Measurements from ENCODE around the gene ARID1B. TPM values are rescaled to one million over a fixed set of nuclear protein-coding genes. Genes with fewer than 3 reads are reported as not detected.

The ARID1B gene
- total RNA-seq, 1 experiment from 2014 or later: 24.2 TPM

DNA sequence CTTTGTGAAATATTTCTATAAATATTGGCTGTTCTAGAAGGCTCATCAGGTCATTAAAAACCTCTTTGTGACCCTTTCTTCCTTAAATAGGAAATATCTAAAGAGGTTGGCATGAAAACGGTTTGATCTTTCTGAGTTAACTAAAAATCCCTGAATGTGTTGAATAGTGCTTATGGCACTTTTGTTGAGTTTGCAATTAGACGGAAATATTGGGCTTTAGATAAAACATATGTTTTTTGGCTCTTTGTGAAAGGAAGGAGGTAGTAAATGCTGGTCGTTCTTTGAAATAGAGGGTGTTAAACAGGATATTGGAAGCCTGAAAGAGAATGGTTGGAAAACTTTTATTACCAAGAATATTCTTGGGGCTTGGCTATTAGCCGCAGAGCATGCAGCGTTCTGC is 163.0 kb downstream of the ARID1B start:
- H3K27me3 ChIP-seq (ENCODE audit: low read length): no peaks in the 10 kb centered on the region
- H3K4me1 ChIP-seq (ENCODE audit: insufficient read depth, low read length): peaks cover 6% of the 10 kb centered on the region; the same call in 1 of the 2 replicates
- ChIA-PET POLR2A (ENCODE audit: unreplicated experiment) (no interaction called here), CTCF (no interaction called here)
- ATAC-seq (no peak), DNase-seq (no peak)
- BruUV-seq (replicated peaks): no TSS peak
- H3K36me3 ChIP-seq (ENCODE audit: low read depth, low read length): no peaks in the 10 kb centered on the region; the same call in 1 of the 2 replicates
- intact Hi-C loops (cut with micrococcal nuclease): loop anchor here (10.0 kb wide), 1 partner anchor 255 kb away; no protein-coding TSS in a partner anchor
- H3K27ac ChIP-seq (ENCODE audit: low read length): no peak overlapping the region
- H3K79me2 ChIP-seq (ENCODE audit: low read length): peaks cover 77% of the 10 kb centered on the region
- H3K9ac ChIP-seq (ENCODE audit: low read length): no peak overlapping the region
- no peak overlapping the region for H3K4me3 ChIP-seq (ENCODE audit: low read length)
- no peaks in the 10 kb centered on the region for H3K9me3 ChIP-seq (ENCODE audit: low read length)
- H3K4me2 ChIP-seq (ENCODE audit: low read length): no peak overlapping the region
- no peaks in the 10 kb centered on the region for H3F3A ChIP-seq (ENCODE audit: low read length, unreplicated experiment)
- no peak for TF ChIP-seq EZH2 (IDR thresholded peaks at IDR 0.05; ENCODE audit: low read length, unreplicated experiment)
- TF ChIP-seq EZH2phosphoT487 (IDR thresholded peaks at IDR 0.05; ENCODE audit: borderline replicate concordance, low read length): no peak
- no peak for TF ChIP-seq CTCF (conservative IDR thresholded peaks at IDR 0.05; ENCODE audit: low read depth, low read length)
- no peaks in the 10 kb centered on the region for H4K20me1 ChIP-seq (ENCODE audit: low read length)
- no peak overlapping the region for H2AFZ ChIP-seq (ENCODE audit: low read length)
- no peaks in the 10 kb centered on the region for H3K9me2 ChIP-seq (replicated peaks; ENCODE audit: low read length)

DNA sequence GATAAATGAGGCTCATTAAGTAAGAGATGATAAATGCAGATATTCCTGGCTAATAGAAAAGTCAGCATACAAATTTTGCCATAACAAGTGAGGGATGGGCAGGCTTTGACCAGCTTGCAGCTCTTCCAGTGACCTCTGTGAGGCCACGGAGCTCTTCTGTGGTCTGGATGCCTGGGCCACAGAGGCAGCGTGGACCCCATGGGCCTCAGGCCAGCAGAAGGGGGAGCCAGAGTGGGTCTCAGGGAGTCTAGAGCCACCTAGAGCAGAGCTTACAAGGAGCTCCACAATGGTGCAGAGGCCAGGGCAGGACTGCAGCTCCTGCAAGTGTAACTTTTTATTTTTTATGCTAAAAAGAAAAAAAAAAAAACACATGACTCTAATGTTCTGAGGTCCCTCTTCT is 165.1 kb downstream of the ARID1B start:
- Histone ChIP-seq H3K9me2 (replicated peaks; ENCODE audit: low read length) (no peaks in the 10 kb centered on the region), H3K9me3 (ENCODE audit: low read length) (no peaks in the 10 kb centered on the region), H3K9ac (ENCODE audit: low read length) (no peak overlapping the region), H2AFZ (ENCODE audit: low read length) (no peak overlapping the region), H4K20me1 (ENCODE audit: low read length) (no peaks in the 10 kb centered on the region), H3K4me1 (ENCODE audit: insufficient read depth, low read length) (peaks cover 19% of the 10 kb centered on the region), H3K36me3 (ENCODE audit: low read depth, low read length) (no peaks in the 10 kb centered on the region; the same call in 1 of the 2 replicates), H3K4me3 (ENCODE audit: low read length) (no peak overlapping the region), H3K4me2 (ENCODE audit: low read length) (no peak overlapping the region), H3K27ac (ENCODE audit: low read length) (no peak overlapping the region), H3F3A (ENCODE audit: low read length, unreplicated experiment) (no peaks in the 10 kb centered on the region), H3K79me2 (ENCODE audit: low read length) (peaks cover 81% of the 10 kb centered on the region), H3K27me3 (ENCODE audit: low read length) (no peaks in the 10 kb centered on the region)
- BruUV-seq (replicated peaks): no TSS peak
- peak; percentile 31 for ATAC-seq
- ChIA-PET CTCF (interaction anchor here (0.6 kb wide), 2 partner anchors 10 to 1772 kb away, joined by 4 to 5 read pairs; no protein-coding TSS in a partner anchor), POLR2A (ENCODE audit: unreplicated experiment) (no interaction called here)
- peak; percentile 21 for DNase-seq
- peak; percentile 39; the same call in 1 of the 2 replicates for TF ChIP-seq CTCF (conservative IDR thresholded peaks at IDR 0.05; ENCODE audit: low read depth, low read length)
- TF ChIP-seq EZH2 (IDR thresholded peaks at IDR 0.05; ENCODE audit: low read length, unreplicated experiment): no peak
- no peak for TF ChIP-seq EZH2phosphoT487 (IDR thresholded peaks at IDR 0.05; ENCODE audit: borderline replicate concordance, low read length)
- intact Hi-C loops (cut with micrococcal nuclease): loop anchor here (10.0 kb wide), 1 partner anchor 257 kb away; no protein-coding TSS in a partner anchor

DNA sequence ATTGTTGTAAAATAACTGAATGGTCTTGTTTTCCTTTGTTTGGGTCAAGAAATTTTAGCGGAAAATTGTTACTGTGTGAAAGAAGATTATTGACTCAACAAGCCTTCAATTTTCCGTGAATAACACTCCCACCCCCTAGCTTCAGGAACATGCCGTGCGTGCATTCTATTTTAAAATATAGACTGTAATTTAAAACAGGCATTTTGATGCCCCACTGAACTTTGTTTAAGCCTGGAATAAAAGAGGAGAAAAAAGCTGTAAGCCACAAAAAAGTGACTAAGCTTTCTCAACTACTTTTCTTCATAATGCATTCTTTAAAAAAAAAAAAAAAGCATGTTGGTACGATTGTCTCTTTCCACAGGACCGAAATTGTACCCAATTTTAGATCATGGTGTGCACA is 166.0 kb downstream of the ARID1B start:
- H3K9ac ChIP-seq (ENCODE audit: low read length): no peak overlapping the region
- intact Hi-C loops (cut with micrococcal nuclease): loop anchor here (10.0 kb wide), 1 partner anchor 258 kb away; no protein-coding TSS in a partner anchor

More for the DNA sequence above, 166.0 kb downstream of the ARID1B start:
- no peaks in the 10 kb centered on the region for H3K27me3 ChIP-seq (ENCODE audit: low read length)
- H3K27ac ChIP-seq (ENCODE audit: low read length): no peak overlapping the region
- H3K4me2 ChIP-seq (ENCODE audit: low read length): no peak overlapping the region
- no peaks in the 10 kb centered on the region for H4K20me1 ChIP-seq (ENCODE audit: low read length)
- ChIA-PET CTCF (no interaction called here), POLR2A (ENCODE audit: unreplicated experiment) (no interaction called here)
- TF ChIP-seq EZH2 (IDR thresholded peaks at IDR 0.05; ENCODE audit: low read length, unreplicated experiment) (no peak), CTCF (conservative IDR thresholded peaks at IDR 0.05; ENCODE audit: low read depth, low read length) (no peak), EZH2phosphoT487 (IDR thresholded peaks at IDR 0.05; ENCODE audit: borderline replicate concordance, low read length) (no peak)
- BruUV-seq (replicated peaks): no TSS peak
- DNase-seq (no peak), ATAC-seq (no peak)
- H2AFZ ChIP-seq (ENCODE audit: low read length): no peak overlapping the region
- H3K36me3 ChIP-seq (ENCODE audit: low read depth, low read length): no peaks in the 10 kb centered on the region
- peaks cover 81% of the 10 kb centered on the region for H3K79me2 ChIP-seq (ENCODE audit: low read length)
- H3K4me3 ChIP-seq (ENCODE audit: low read length): no peak overlapping the region
- H3K4me1 ChIP-seq (ENCODE audit: insufficient read depth, low read length): peaks cover 27% of the 10 kb centered on the region
- H3F3A ChIP-seq (ENCODE audit: low read length, unreplicated experiment): no peaks in the 10 kb centered on the region
- no peaks in the 10 kb centered on the region for H3K9me3 ChIP-seq (ENCODE audit: low read length)
- H3K9me2 ChIP-seq (replicated peaks; ENCODE audit: low read length): no peaks in the 10 kb centered on the region
